CD4-positive, alpha-beta T cell treated with Interleukin-12 subunit alpha and Interleukin-12 subunit beta, for 1 hour (primary cell): ENCODE results near the gene NTM.
"Not testable (repeated sequence)": the region's sequence is repeated elsewhere in the genome, so short reads cannot be mapped to it uniquely, and the experiment has no call there.

Experiments
- DNase-seq: peaks from one replicate; pipeline ENCODE4 v3.0.0-alpha.2; 2020

NTM gene

DNA sequence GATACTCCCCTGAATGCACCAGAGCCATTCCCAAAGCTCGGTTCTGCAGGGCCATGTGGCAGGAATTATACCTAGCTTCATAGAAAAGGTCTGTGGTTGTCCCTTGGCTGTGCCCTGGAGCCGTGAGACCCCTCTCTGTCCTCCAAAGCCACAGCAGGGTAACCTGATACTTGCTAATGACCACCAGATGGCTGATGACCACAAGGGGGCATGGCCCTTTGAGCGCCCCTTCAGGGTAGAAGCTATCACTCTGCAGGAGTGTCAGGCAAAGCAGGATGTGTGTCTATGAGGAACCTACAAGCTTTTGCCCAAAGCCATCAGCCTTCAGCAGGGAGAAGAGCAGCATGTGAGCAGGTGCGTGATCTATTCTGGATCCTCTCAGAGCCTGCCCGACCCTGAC, 95.3 kb downstream of the NTM start:
- DNase-seq, result no peak

- no peak for DNase-seq
Observed at GRCh38 chr11:131467645-131468394, 97.4 kb downstream of the NTM start.

GRCh38 chr11:131468565-131468964, 98.2 kb downstream of the NTM start:
- DNase-seq, result no peak

DNA sequence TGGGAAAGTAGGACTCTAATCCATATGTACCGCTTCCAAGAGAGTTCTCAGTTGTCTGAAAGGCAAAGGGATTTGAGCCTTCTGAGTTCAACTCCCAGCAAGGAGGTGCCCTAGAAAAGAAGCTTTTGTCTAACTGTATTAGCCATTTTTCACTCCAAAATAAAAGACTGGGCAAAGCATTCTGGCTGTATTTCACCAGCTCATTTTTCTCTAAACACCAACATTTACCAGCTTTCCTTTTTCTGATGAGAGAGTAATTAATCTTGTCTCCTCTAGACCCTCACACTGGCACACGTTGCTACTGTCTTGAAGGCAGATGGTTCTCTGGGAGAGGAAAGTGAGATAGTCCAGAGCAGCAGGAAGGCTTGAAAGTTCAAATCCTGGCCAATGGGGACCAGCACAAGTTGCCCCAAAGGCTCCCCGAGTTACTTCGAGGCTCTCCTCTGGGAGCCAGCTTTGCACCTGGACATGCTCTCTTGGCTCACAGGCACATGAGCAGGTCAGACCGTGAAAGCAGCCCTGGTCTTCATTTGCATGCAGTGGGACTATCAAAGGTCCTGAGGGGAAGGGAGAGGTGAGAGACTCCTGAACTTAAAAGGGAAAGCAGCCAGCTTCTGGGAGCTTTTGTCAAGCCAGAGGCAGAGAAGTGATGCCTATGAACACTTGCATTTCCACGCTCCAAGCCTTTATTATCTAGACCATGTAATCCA, 100.0 kb downstream of the NTM start:
- no peak for DNase-seq

GRCh38 chr11:131471976-131472375, 101.6 kb downstream of the NTM start:
- no peak for DNase-seq

DNA sequence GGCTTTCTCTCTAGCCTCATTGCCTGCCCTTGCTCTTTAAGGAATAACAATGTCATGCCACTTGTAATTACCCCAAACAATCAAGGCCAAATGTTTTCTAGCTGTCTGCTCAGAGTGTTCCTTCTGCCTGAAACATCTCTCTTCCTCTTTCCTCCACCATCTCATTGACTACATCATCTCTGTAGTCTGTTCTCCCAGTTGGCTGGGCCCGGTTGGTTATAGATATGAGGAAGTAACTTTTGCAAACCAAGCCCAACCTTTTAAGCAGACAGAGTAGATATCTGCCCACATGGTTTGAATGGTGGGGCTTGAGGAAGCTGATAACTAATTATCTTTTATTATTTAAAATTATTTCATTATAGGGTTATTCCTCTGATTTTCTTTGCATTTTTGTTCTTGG, 104.5 kb downstream of the NTM start:
- DNase-seq, result no peak

DNA sequence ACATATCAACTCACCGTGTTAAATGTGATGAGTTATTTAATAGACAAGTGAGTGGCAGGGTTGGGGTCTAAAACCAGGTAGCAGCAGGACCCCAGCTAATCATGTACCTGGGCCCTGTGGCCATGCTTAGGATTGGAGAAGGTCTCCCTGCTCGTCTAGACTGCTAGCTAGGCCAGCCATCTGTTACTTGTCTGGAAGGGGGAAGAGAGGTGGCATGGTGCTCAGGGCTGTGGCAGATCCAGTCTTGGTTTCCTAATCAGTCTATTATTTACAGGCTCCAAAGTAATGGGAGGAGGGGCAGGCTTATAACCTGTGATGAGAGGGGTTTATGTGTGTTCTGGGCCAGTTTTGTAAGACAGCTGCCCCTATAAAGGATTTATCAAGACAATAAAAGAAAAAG, 105.9 kb downstream of the NTM start:
- no peak for DNase-seq

DNA sequence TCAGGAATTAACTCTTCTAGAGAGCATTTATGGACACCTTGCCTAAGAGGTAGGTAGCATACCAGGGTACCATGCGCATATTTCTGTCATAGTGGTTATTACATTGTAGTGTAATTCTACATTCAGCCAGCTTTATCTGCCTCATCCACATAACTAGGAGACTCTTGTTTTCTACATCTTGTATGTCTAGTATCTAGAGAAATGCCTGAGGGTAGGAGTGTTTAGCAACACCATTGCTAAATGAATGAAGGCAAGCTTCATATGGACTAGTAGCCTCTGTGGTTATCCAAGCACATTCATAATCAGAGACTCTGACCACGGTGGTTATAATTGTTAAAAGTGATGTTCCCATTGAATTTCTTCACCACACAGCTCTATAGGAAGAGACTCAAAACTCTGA, 107.9 kb downstream of the NTM start:
- no peak for DNase-seq

- DNase-seq, result no peak
Observed at GRCh38 chr11:131481303-131481702, 110.9 kb downstream of the NTM start.

- no peak for DNase-seq
Observed at GRCh38 chr11:131481971-131482370, 111.6 kb downstream of the NTM start.

DNA sequence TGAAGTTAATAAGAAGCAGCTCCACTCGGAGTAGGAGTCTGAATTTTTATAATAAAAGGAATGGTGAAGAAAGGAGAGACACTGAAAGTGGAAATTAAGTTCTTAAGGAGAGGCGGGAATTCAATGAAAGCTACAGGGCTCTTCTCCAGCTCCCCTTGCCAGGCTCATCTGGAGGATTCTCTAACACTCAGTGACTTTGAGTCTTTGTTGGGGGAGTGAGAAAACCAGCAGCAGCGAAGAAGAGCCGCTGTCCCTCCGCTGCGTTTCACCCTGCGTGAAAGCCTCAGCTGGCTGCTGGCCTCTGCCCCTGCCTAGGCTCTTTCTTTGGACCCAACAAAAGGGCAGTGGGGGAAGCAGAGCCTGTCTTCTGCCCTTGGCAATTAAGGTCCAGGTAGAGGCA, 113.0 kb downstream of the NTM start:
- DNase-seq, result no peak

DNA sequence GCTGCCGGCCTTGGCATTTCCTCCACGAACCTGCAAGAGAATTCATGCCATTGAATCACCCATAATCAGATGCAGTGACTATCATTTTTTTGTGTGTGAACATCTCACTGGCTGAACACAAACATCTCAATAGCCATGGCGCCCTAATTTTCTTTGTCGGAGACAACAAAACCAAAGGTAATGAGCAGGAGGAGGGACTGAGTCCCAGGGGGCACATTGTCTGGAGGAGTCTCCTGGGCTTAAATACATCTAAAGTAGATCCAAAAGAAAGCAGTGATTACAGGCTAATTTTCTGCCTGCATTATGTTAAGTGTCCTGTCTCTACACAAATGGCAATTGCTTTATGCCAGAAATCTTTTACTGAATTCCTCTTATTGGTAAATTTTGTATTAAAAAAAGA, 113.5 kb downstream of the NTM start:
- no peak for DNase-seq

DNA sequence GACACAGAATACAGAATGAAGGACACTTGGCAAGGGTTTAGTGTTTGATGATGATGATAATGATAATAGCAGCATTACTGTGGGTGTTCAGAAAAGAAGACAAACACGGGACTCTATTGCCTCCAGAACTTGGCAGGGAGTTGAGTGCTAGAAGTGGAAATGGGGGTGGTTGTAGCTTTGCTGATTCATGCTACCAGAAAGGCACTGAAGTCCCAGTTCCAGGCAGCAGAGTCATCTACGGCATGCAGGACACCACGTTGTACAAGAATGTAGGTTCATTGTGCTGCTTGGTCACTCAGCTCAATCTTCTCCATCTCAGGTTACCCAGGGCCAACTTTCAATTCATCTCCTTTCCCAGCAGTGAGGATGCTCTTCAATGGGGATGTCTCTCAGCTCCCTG, 115.7 kb downstream of the NTM start:
- DNase-seq, result no peak

GRCh38 chr11:131486937-131487635, 116.7 kb downstream of the NTM start:
- no peak for DNase-seq

DNA sequence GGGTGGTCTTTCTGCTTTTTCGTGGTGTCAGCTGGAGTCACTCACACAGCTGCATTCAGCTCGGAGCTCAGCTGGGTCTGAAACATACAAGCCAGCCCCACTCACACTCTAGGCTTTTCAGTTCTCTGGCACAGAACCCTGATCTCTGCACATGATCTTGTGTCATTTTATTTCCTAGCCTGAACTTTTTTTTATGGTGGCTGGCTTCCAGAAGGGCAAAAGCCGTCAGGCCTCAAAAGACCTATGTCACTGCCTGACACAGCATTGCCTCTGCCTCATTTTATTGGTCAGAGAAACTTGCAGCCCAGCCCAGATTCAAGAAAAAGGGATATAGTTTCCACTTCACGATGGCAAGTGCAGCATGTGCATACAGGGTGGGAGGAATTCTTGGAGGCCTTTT, 117.8 kb downstream of the NTM start:
- no peak for DNase-seq

GRCh38 chr11:131491503-131491902, 121.1 kb downstream of the NTM start:
- no peak for DNase-seq

DNA sequence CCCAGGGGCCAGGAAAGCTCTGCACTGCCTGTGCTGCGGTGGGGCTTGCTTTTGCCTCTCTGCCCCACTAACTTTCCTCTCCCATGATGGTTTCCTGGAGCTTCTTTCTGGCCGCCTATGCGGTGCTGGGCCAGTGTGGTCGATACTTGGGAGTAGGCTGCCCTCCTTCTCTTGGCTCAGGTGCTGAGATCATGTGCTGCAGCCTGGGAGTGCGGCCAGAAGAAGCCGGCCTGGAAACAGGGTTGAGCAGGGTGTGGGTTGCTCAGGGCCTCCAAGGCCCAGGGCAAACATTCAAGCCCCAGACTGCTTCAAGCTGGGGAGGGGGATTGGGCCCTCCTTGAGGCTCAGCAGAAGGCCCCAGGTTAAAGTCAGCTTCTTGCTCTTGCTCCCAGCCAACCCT, 125.0 kb downstream of the NTM start:
- no peak for DNase-seq

GRCh38 chr11:131497686-131498085, 127.3 kb downstream of the NTM start:
- DNase-seq, result not testable (repeated sequence)

DNA sequence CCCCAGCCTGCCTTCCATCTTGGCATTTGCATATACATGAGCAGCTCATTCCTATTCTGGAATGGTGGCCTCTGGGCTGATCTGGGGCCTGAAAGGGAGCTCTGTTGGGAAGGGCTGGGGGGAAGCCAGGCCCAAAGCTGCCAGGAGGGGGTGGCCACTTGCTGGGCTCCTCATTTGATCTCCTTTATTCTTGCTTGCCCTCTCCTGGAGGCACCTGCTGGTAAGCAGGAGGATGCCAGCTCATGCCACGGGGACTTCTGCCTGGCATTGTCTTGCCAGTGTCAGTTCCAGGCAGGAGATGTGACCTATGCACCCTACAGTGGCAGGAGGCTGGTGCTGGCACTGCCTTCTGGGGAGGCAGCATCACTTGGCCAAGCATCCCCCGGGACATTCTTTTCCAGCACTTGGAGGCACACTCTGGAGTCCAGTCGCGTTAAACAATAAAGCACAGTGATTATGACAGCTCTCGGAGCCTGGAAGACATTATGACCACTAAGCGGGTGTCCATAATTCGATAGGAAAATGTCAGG, 128.3 kb downstream of the NTM start:
- DNase-seq, result no peak

DNA sequence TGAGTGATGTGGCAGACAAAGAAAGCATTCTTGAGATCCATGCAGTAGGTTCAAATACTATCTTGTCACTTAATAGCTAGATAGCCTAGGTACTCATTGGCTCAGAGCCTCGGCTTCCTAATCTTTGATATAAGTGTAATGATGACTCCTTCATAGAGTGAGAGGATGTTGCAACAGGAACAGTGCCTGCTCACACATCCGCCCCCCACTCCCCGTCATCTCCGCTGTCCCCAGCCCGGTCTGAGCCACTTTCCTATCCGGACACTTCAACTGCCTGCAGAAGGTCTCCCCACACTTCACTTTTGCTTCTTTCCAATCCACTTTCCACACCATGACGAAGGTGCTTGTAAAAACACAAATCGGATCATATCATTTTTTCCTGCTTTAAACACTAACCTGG, 128.8 kb downstream of the NTM start:
- DNase-seq, result no peak

GRCh38 chr11:131503017-131503416, 132.6 kb downstream of the NTM start:
- no peak for DNase-seq

DNA sequence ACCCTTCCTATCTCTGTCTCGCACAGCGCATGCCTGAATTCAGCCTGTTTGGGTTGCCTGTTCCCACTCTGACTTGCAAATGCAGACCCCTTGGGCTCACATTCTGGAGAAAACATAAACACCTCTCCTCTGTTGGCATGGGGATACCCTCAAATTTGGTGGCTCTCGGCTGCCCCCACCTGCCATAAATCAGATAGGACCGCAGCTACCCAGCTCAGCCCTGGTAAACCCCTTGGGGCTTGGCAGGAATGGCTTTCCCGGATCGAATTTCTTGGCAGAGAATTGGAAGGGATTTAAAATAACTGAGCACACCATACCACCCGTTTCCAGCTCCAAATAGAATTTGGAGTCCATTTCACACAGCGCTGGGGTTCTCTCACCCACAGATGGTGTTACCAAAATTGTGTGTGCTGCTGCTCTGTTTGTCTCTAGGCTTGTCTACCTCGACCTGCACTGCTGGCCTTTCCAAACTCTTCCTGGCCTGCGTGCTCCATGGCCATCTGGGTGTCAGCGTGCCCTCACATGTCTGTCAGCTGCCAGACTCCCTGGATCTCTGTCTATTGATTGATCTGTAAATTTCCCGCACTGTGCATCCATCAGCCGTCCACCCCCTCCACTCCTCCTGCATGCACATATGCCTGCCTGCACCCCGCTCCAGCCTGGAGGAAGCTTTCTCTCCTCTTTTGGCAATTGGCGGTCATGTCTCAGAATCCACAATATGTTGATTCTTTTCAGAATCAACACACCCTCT, 134.0 kb downstream of the NTM start:
- no peak for DNase-seq

GRCh38 chr11:131506348-131506747, 135.9 kb downstream of the NTM start:
- no peak for DNase-seq
